ENCODE data around the gene MYBPC2.
A peak's percentile ranks its signal among the peaks of the same experiment; 100 is the strongest.

Gene MYBPC2

DNA sequence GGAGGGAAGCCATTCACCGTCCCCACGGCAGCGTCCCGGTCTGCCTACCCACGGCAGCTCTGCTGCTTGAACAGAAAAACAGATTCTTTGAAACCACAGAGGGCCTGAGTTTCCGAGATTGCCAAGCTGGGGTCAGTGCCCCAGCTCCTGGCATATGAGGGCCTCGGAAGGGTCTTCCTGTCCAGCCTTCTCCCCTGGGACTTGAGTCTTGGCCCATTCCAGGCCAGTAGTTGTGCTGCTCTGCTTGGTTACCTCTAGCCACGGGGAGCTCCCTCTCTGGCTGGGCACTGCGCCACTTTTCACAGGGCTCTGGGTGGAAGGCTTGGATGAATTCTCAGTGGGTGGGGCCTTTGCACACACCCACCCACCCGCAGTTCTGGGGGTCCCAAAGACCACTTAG, 22.6 kb upstream of the MYBPC2 start:
- no peak for DNase-seq

GRCh38 chr19:50412419-50412818, 20.3 kb upstream of the MYBPC2 start:
- DNase-seq, result no peak

- no peak for DNase-seq
Measured at GRCh38 chr19:50413096-50413495, 19.6 kb upstream of the MYBPC2 start.

GRCh38 chr19:50413531-50413930, 19.2 kb upstream of the MYBPC2 start:
- no peak for DNase-seq

GRCh38 chr19:50414864-50415660, 17.6 kb upstream of the MYBPC2 start:
- DNase-seq, result peak; percentile 34 to 75 (median 64)

DNA sequence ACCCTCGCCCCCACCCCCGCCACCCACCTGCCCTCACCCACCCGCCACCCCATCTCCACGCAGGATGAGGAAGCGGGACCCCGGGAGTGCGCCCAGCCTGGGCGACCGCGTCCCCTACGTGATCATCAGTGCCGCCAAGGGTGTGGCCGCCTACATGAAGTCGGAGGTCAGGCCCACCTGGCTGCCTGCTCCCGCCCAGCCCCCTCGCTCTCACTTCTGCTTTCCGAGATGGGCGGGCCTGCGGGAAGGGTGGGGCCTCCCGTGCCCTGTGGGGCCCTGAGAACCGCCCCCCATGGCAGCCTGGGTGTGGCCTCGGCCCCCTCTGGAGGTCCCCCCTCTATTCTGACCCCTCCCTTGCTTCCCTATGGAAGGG, 17.0 kb upstream of the MYBPC2 start:
- DNase-seq, result no peak

- DNase-seq, result no peak
Measured at GRCh38 chr19:50416034-50416977, 16.4 kb upstream of the MYBPC2 start.

DNA sequence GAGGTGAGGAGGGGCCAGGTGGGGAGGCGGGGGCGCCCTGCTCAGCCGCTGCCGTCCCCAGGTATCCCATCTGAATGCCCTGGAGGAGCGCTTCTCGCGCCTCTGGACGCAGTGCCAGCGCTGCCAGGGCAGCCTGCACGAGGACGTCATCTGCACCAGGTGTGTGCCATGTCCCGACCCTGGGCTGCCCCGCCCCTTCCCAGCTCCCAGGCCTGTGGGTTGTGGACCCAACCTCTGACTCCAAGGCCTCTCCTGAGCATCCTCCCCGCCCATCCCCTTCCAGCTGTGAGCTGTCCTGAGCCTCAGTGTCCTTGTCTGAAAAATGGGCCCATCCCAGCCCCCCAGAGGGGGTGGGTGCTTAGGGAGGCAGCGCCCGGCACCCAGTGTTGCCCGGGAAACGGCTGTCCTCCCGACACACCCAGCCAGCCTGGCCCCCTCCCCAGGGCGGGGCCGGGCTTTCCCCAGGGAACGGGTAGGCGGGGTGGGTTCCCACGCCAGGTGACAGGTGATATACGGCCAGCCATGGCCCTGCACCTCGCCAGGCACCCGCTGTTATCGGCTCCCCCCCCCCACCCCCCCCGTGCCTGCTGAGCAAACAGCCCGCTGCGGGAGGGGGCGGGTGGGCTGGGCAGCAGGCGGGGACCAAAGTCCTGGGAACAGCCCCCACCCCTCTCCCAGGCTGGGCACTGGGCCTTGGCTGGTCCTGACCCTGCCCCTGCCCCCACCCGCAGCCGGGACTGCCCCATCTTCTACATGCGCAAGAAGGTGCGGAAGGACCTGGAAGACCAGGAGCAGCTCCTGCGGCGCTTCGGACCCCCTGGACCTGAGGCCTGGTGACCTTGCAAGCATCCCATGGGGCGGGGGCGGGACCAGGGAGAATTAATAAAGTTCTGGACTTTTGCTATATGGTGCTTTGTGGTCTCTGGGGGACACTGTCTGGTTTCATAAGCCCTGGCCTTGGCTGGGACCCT, 15.3 kb upstream of the MYBPC2 start:
- no peak for DNase-seq

GRCh38 chr19:50418176-50419021, 14.3 kb upstream of the MYBPC2 start, which contains the start of gene SPIB:
SPIB (plus strand) TSS chr19:50418938; CDS start chr19:50418963, 25 bp downstream.
- no peak for DNase-seq

DNA sequence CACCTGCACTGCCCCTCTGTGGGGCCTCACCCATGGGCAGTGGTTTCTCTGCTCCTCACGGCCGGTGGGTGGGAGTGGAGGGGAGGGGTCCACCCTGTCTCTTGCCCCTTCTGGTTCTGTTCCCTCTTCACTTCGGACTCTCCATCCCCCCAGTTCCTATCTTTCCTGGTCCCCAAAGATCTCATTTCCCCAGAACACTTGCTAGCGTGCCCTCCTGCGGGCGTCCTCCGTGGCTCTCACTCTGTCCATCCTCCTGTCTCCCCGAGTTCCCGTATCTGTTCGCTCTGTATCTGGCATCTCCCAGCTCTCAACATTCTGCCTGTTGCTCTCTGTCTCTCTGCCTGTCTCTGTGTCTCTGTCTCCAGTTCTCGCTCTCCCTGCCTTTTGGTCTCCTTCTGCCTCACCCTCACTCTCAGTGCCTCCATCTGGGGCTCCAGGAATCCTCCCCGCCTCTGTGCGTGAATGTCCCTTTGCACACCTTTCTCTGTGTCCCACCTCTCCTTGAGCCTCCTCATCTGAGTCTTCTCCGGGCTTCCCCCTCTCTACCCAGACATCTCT, 13.6 kb upstream of the MYBPC2 start:
- DNase-seq, result no peak

DNA sequence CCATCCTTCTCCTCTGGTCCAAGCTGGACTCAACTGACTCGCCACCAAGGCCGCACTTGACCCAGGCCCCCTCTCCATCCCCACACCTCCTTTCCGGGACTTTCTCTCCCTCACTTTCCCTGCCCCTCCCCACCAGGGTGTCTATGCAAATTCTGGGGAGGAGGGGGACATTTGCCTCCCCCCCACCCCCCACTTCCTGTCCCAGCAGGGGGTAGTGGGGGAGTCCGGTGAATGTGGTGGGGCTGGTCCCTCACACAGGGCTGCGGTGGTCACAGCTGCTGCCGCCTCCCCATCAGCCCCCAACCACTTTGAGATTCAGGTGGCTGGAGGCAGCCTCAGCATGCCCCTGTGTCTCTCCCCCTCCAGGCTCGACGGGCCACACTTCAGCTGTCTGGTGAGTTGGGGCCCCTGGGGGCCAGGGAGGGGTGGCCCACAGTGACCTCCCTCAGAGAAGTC, 13.1 kb upstream of the MYBPC2 start:
- DNase-seq, result no peak

- no peak for DNase-seq
Measured at GRCh38 chr19:50420127-50420526, 12.6 kb upstream of the MYBPC2 start.

GRCh38 chr19:50420808-50421207, 11.9 kb upstream of the MYBPC2 start:
- DNase-seq, result no peak

DNA sequence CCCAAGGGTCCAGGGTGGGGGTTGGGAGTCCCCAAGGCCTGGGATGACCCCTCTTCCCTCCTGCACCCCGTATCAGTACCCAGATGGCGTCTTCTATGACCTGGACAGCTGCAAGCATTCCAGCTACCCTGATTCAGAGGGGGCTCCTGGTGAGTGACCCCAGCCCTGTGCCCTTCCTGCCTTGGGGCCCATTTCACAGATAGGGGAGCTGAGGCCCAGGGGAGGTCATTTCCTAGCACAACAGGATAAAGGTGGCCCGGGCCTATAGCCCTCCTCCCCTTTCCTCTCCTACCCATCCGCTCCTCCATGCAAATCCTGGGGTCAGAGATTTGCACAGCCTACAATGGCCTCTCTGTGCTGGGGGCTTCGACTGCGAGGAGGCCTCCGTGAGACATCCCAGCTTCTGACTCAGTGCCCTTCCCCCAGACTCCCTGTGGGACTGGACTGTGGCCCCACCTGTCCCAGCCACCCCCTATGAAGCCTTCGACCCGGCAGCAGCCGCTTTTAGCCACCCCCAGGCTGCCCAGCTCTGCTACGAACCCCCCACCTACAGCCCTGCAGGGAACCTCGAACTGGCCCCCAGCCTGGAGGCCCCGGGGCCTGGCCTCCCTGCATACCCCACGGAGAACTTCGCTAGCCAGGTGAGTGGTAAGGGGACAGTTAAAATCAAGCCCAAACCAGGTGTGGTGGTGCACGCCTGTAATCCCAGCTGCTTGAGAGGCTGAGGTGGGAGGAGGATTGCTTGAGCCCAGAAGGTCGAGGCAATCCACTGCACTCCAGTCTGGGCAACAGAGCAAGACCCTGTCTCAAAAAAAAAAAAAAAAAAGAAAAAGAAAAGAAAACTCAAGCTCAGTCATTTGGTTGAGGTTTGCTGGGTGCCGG, 10.1 kb upstream of the MYBPC2 start:
- DNase-seq, result no peak

GRCh38 chr19:50423279-50424113, 9.2 kb upstream of the MYBPC2 start:
- no peak for DNase-seq

DNA sequence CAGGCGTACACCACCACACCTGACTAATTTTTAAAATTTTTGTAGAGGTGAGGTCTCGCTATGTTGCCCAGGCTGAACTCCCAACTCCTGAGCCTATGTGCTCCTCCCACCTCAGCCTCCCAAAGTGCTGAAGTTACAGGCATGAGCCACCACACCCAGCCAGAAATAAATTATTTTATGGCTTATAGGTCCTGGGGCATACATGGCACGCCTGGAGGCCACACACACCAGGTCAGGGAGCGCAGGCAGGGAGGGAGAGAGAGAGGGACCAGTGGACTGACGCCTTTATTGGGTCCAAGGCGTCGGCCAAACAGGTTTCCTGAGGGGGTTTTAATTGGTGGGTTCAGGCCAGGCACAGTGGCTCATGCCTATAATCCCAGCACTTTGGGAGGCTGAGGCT, 7.1 kb upstream of the MYBPC2 start:
- DNase-seq, result no peak

- DNase-seq, result no peak
Measured at GRCh38 chr19:50427318-50427925, 5.3 kb upstream of the MYBPC2 start.

GRCh38 chr19:50427997-50428425, 4.7 kb upstream of the MYBPC2 start:
- peak in 3 of 5 experiments; percentile 19 to 64 (median 29) for DNase-seq
